ENCODE data around the gene ZW10. TPM values are rescaled to one million over a fixed set of nuclear protein-coding genes. Genes with fewer than 3 reads are reported as not detected.

Gene ZW10
- polyA plus RNA-seq, 1 donor from 2014 or later = 20.8 TPM

- TF ChIP-seq TAF1 (IDR thresholded peaks at IDR 0.05; ENCODE audit: low read depth) = no peak
- no peak for TF ChIP-seq CTCF (IDR thresholded peaks at IDR 0.05; ENCODE audit: poor library complexity, severe bottlenecking)
- Histone ChIP-seq H3K4me2 (ENCODE audit: low read length) (no peak overlapping the region), H2AFZ (ENCODE audit: low read depth, low read length) (no peak overlapping the region)
Measured at GRCh38 chr11:113782134-113782533, 8.6 kb upstream of the ZW10 start.

GRCh38 chr11:113781682-113782081 is 8.2 kb upstream of the ZW10 start:
- Histone ChIP-seq H2AFZ (ENCODE audit: low read depth, low read length) (no peak overlapping the region), H3K4me3 (ENCODE audit: low read length) (no peak overlapping the region), H3K9me2 (ENCODE audit: insufficient read depth, low read length) (no peaks in the 10 kb centered on the region), H3F3A (ENCODE audit: insufficient read depth, low read length, poor library complexity, severe bottlenecking) (no peaks in the 10 kb centered on the region), H3K27ac (ENCODE audit: low read length) (no peak overlapping the region), H3K79me2 (replicated peaks; ENCODE audit: insufficient read depth, low read length) (no peaks in the 10 kb centered on the region), H3K27me3 (ENCODE audit: insufficient read depth, low read depth, low read length) (no peaks in the 10 kb centered on the region), H4K20me1 (ENCODE audit: insufficient read depth) (no peaks in the 10 kb centered on the region), H3K36me3 (ENCODE audit: insufficient read depth, low read length) (no peaks in the 10 kb centered on the region), H3K9ac (ENCODE audit: low read length) (no peak overlapping the region), H3K9me3 (ENCODE audit: low read length) (no peaks in the 10 kb centered on the region), H3K4me2 (ENCODE audit: low read length) (no peak overlapping the region)
- TF ChIP-seq REST (IDR thresholded peaks at IDR 0.05; ENCODE audit: borderline replicate concordance) (no peak), RAD21 (conservative IDR thresholded peaks at IDR 0.05) (no peak), MXI1 (conservative IDR thresholded peaks at IDR 0.05; ENCODE audit: poor library complexity, severe bottlenecking) (no peak)

More at GRCh38 chr11:113782134-113782533, 8.6 kb upstream of the ZW10 start:
- Histone ChIP-seq H3F3A (ENCODE audit: insufficient read depth, low read length, poor library complexity, severe bottlenecking) (no peaks in the 10 kb centered on the region), H3K36me3 (ENCODE audit: insufficient read depth, low read length) (no peaks in the 10 kb centered on the region), H3K27ac (ENCODE audit: low read length) (no peak overlapping the region), H3K9me3 (ENCODE audit: low read length) (no peaks in the 10 kb centered on the region), H3K79me2 (replicated peaks; ENCODE audit: insufficient read depth, low read length) (no peaks in the 10 kb centered on the region), H3K9ac (ENCODE audit: low read length) (no peak overlapping the region), H3K27me3 (ENCODE audit: insufficient read depth, low read depth, low read length) (no peaks in the 10 kb centered on the region), H4K20me1 (ENCODE audit: insufficient read depth) (no peaks in the 10 kb centered on the region), H3K4me3 (ENCODE audit: low read length) (no peak overlapping the region), H3K9me2 (ENCODE audit: insufficient read depth, low read length) (no peaks in the 10 kb centered on the region)

GRCh38 chr11:113779496-113779895 is 6.0 kb upstream of the ZW10 start, which contains the start of gene CLDN25:
Gene CLDN25, plus strand, starts transcription at chr11:113779796. Its CDS starts 0 bp downstream, at chr11:113779796.
- no peak for TF ChIP-seq REST (IDR thresholded peaks at IDR 0.05; ENCODE audit: borderline replicate concordance)
- no peak for TF ChIP-seq POLR2AphosphoS5 (IDR thresholded peaks at IDR 0.05)
- no peak for TF ChIP-seq TAF1 (IDR thresholded peaks at IDR 0.05; ENCODE audit: low read depth)
- no peak for TF ChIP-seq EP300 (conservative IDR thresholded peaks at IDR 0.05; ENCODE audit: poor library complexity, severe bottlenecking)
- TF ChIP-seq SMC3 (conservative IDR thresholded peaks at IDR 0.05; ENCODE audit: poor library complexity) = no peak
- no peak for TF ChIP-seq CTCF (IDR thresholded peaks at IDR 0.05; ENCODE audit: poor library complexity, severe bottlenecking)
- no peak for TF ChIP-seq MXI1 (conservative IDR thresholded peaks at IDR 0.05; ENCODE audit: poor library complexity, severe bottlenecking)
- H3K27me3 ChIP-seq (ENCODE audit: insufficient read depth, low read depth, low read length) = no peaks in the 10 kb centered on the region
- no peak within 1 kb of the TSS for H3K4me2 ChIP-seq (ENCODE audit: low read length)
- H3K9me2 ChIP-seq (ENCODE audit: insufficient read depth, low read length) = no peaks in the 10 kb centered on the region
- H2AFZ ChIP-seq (ENCODE audit: low read depth, low read length) = no peak within 1 kb of the TSS
- H3K9ac ChIP-seq (ENCODE audit: low read length) = no peak within 1 kb of the TSS
- H3K36me3 ChIP-seq (ENCODE audit: insufficient read depth, low read length) = no peaks in the 10 kb centered on the region
- no peak within 1 kb of the TSS for H3K4me3 ChIP-seq (ENCODE audit: low read length)
- H3K27ac ChIP-seq (ENCODE audit: low read length) = no peak within 1 kb of the TSS
- H3K79me2 ChIP-seq (replicated peaks; ENCODE audit: insufficient read depth, low read length) = no peaks in the 10 kb centered on the region
- no peaks in the 10 kb centered on the region for H3F3A ChIP-seq (ENCODE audit: insufficient read depth, low read length, poor library complexity, severe bottlenecking)
- no peaks in the 10 kb centered on the region for H4K20me1 ChIP-seq (ENCODE audit: insufficient read depth)
- H3K9me3 ChIP-seq (ENCODE audit: low read length) = no peaks in the 10 kb centered on the region
